CD14-positive monocyte (primary cell): ENCODE results near the gene ZNF582. TPM values are rescaled to one million over a fixed set of nuclear protein-coding genes. Genes with fewer than 3 reads are reported as not detected.
A peak's percentile ranks its signal among the peaks of the same experiment; 100 is the strongest.

Experiments
- DNase-seq, 3 donors: peaks; one replicate each; pipeline ENCODE4 v3.0.0-alpha.2; 2011 to 2022
- H2AFZ ChIP-seq: 2 replicates; pipeline ENCODE4 v1.6.0; 2012; ENCODE audit warnings: mild to moderate bottlenecking, low read depth, low read length, inconsistent platforms; ENCODE audit not compliant: insufficient read depth, poor library complexity, severe bottlenecking
- H3K27ac ChIP-seq, 2 donors: 1 replicate in 1 of 2; 2 replicates in 1 of 2; pipeline ENCODE4 v1.5.1; 2012 to 2013; ENCODE audit warnings: low read length in 2 of 2, control low read depth in 1 of 2, inconsistent platforms in 1 of 2, low read depth in 1 of 2, mild to moderate bottlenecking in 1 of 2
- H3K27me3 ChIP-seq, 2 donors: one replicate each; pipeline versions ENCODE4 v1.6.0 to v1.6.1; 2011 to 2013; ENCODE audit warnings: low read length in 2 of 2; ENCODE audit not compliant: control insufficient read depth in 2 of 2, insufficient read depth in 2 of 2
- H3K36me3 ChIP-seq, 2 donors: replicated peaks in 1 of 2; 1 replicate in 1 of 2; 2 replicates in 1 of 2; pipeline versions ENCODE4 v1.5.1 to v1.6.1; 2012 to 2013; ENCODE audit warnings: low read length in 2 of 2, control low read depth in 1 of 2, inconsistent platforms in 1 of 2, mild to moderate bottlenecking in 1 of 2; ENCODE audit not compliant: insufficient read depth in 2 of 2, control insufficient read depth in 1 of 2
- H3K4me1 ChIP-seq, 2 donors: 1 replicate in 1 of 2; 2 replicates in 1 of 2; pipeline versions ENCODE4 v1.5.1 to v1.6.1; 2012 to 2013; ENCODE audit warnings: low read length in 2 of 2, control low read depth in 1 of 2, inconsistent platforms in 1 of 2, mild to moderate bottlenecking in 1 of 2, moderate library complexity in 1 of 2; ENCODE audit not compliant: insufficient read depth in 2 of 2, control insufficient read depth in 1 of 2
- H3K4me2 ChIP-seq: replicated peaks from 2 replicates; pipeline ENCODE3; 2012; ENCODE audit warnings: low read length, moderate library complexity, mild to moderate bottlenecking; ENCODE audit not compliant: poor library complexity, severe bottlenecking; ENCODE audit errors: extremely low read depth
- H3K4me3 ChIP-seq, 3 experiments: fragments of 200-600 bp in 1 of 3; sonication (generic) in 1 of 3; replicated peaks in 1 of 3; 1 replicate in 2 of 3; 2 replicates in 1 of 3; pipeline ENCODE4 v1.5.1; 2011 to 2013; ENCODE audit warnings: low read length in 3 of 3, mild to moderate bottlenecking in 3 of 3, control low read depth in 2 of 3, low read depth in 2 of 3, inconsistent platforms in 1 of 3, moderate library complexity in 1 of 3
- H3K79me2 ChIP-seq: 2 replicates; pipeline ENCODE4 v1.6.0; 2012; ENCODE audit warnings: mild to moderate bottlenecking, control low read depth, inconsistent platforms, low read length, moderate library complexity; ENCODE audit not compliant: insufficient read depth
- H3K9ac ChIP-seq: 2 replicates; pipeline ENCODE4 v1.6.0; 2017; ENCODE audit warnings: low read length, mild to moderate bottlenecking; ENCODE audit not compliant: insufficient read depth, poor library complexity, severe bottlenecking
- H3K9me3 ChIP-seq, 2 donors: replicated peaks in 1 of 2; 1 replicate in 1 of 2; 2 replicates in 1 of 2; pipeline versions ENCODE4 v1.5.1 to v1.6.1; 2012 to 2013; ENCODE audit warnings: low read length in 2 of 2, control low read depth in 1 of 2; ENCODE audit not compliant: control insufficient read depth in 1 of 2, insufficient read depth in 1 of 2
- H4K20me1 ChIP-seq: 2 replicates; pipeline ENCODE4 v1.6.0; 2012; ENCODE audit warnings: mild to moderate bottlenecking, low read length, control low read depth, moderate library complexity; ENCODE audit not compliant: insufficient read depth
- H3K27ac Mint-ChIP-seq, 7 donors: one replicate each; pipeline ENCODE4 v1.8.0; 2020; ENCODE audit warnings: mild to moderate bottlenecking in 7 of 7, mixed read lengths in 7 of 7, moderate library complexity in 6 of 7, inconsistent platforms in 2 of 7
- H3K27me3 Mint-ChIP-seq, 3 donors: one replicate each; pipeline ENCODE4 v1.8.0; 2021 to 2022; ENCODE audit warnings: low read depth in 3 of 3, mild to moderate bottlenecking in 3 of 3, mixed read lengths in 3 of 3, moderate library complexity in 3 of 3, inconsistent platforms in 1 of 3
- H3K36me3 Mint-ChIP-seq, 2 donors: one replicate each; pipeline ENCODE4 v1.8.0; 2020; ENCODE audit warnings: mixed read lengths in 2 of 2, inconsistent platforms in 1 of 2, mild to moderate bottlenecking in 1 of 2
- H3K4me1 Mint-ChIP-seq: one replicate; pipeline ENCODE4 v1.8.0; 2020; ENCODE audit warnings: mild to moderate bottlenecking, mixed read lengths
- H3K4me3 Mint-ChIP-seq, 2 donors: one replicate each; pipeline ENCODE4 v1.8.0; 2020; ENCODE audit warnings: mild to moderate bottlenecking in 2 of 2, mixed read lengths in 2 of 2, moderate library complexity in 1 of 2
- H3K9me3 Mint-ChIP-seq, 7 donors: one replicate each; pipeline ENCODE4 v1.8.0; 2020 to 2022; ENCODE audit warnings: mixed read lengths in 7 of 7, mild to moderate bottlenecking in 6 of 7, moderate library complexity in 6 of 7, inconsistent platforms in 2 of 7
- WGBS: methylation state at CpG from one replicate; pipeline ENCODE4 v1.1.5; 2013; ENCODE audit warnings: missing lambda C conversion rate; ENCODE audit not compliant: insufficient coverage; 5-methylcytosine and 5-hydroxymethylcytosine counted together
- intact Hi-C, 2 donors: fragments of 100-400 bp; cut with micrococcal nuclease; formaldehyde crosslinking; loops; one replicate each; pipeline versions ENCODE4 v1.15.0 to v1.15.1; 2023
- polyA plus RNA-seq, 3 donors: library from polyadenylated mRNA; depleted of rRNA in 1 of 3; unstranded in 2 of 3; stranded (reverse) in 1 of 3; fragments of 300-500 nt in 2 of 3; fragments of >200 nt in 1 of 3; fragmentation: Illumina TruSeq in 2 of 3; gene quantifications; 1 replicate in 2 of 3; 2 replicates in 1 of 3; pipeline ENCODE4 v1.2.3, GENCODE V29; 2012 to 2021
- TF ChIP-seq, protein P1 (sequence below): fragments of 200-600 bp; IDR thresholded peaks from one replicate; pipeline ENCODE4 v1.8.0; 2022; ENCODE audit warnings: antibody characterized with exemption, mild to moderate bottlenecking

The ZNF582 gene
- polyA plus RNA-seq, 3 donors, result 1.4 to 4.9 (median 1.6) TPM

DNA sequence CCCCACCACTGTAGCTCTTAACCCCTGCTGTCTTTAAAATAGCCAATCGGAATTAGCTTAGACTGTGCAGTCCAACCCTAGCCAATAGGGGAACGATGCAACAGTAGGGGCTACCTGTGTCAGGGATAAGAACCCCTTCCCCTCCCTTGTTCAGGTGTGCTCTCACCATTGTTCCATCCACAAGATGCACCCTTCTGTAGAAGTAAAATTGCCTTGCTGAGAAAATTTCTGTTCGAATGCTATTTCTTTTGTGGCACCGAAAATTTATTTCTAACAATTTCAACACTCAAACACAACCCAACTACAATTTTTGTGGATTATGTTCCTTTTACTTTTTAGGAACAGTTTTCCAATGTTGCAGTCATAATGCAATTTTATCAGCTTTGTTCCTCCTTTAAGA lies 7.2 kb upstream of the ZNF582 start:
- no peak overlapping the region for H3K27ac Mint-ChIP-seq
- peaks cover 0 to 6% of the 10 kb centered on the region in 2 donors for H3K36me3 ChIP-seq
- no peaks in the 10 kb centered on the region for H4K20me1 ChIP-seq
- peaks cover 0 to 5% (median 0%) of the 10 kb centered on the region in 3 donors for H3K27me3 Mint-ChIP-seq
- H3K4me3 ChIP-seq, result peak overlapping the region in 1 of 3 experiments; percentile 25
- no peak overlapping the region for H2AFZ ChIP-seq
- H3K4me2 ChIP-seq, result no peak overlapping the region
- TF ChIP-seq, protein P1, sequence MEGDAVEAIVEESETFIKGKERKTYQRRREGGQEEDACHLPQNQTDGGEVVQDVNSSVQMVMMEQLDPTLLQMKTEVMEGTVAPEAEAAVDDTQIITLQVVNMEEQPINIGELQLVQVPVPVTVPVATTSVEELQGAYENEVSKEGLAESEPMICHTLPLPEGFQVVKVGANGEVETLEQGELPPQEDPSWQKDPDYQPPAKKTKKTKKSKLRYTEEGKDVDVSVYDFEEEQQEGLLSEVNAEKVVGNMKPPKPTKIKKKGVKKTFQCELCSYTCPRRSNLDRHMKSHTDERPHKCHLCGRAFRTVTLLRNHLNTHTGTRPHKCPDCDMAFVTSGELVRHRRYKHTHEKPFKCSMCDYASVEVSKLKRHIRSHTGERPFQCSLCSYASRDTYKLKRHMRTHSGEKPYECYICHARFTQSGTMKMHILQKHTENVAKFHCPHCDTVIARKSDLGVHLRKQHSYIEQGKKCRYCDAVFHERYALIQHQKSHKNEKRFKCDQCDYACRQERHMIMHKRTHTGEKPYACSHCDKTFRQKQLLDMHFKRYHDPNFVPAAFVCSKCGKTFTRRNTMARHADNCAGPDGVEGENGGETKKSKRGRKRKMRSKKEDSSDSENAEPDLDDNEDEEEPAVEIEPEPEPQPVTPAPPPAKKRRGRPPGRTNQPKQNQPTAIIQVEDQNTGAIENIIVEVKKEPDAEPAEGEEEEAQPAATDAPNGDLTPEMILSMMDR, result no peak
- intact Hi-C loops, result loop anchor here (10.0 kb wide), 3 partner anchors 134 to 1784 kb away; partner anchors contain the start of genes ZNF470 (in 2 of the 2), ZFP28 (in 1 of the 2) and ZNF274 (in 1 of the 2)
- H3K27ac ChIP-seq, result no peak overlapping the region
- H3K4me3 Mint-ChIP-seq, result no peak overlapping the region
- H3K9me3 Mint-ChIP-seq, result peaks cover 43 to 92% (median 81%) of the 10 kb centered on the region in 7 donors
- peaks cover 7 to 17% of the 10 kb centered on the region in 2 donors for H3K36me3 Mint-ChIP-seq
- 100% methylated on average over 1 of the region's 4 CpGs for WGBS
- no peak for DNase-seq
- peaks cover 9% of the 10 kb centered on the region for H3K79me2 ChIP-seq
- no peak overlapping the region for H3K9ac ChIP-seq
- H3K9me3 ChIP-seq, result peaks cover 62 to 73% of the 10 kb centered on the region in 2 donors
- peaks cover 15 to 18% of the 10 kb centered on the region in 2 donors for H3K4me1 ChIP-seq
- no peaks in the 10 kb centered on the region for H3K27me3 ChIP-seq
- peaks cover 19% of the 10 kb centered on the region for H3K4me1 Mint-ChIP-seq

DNA sequence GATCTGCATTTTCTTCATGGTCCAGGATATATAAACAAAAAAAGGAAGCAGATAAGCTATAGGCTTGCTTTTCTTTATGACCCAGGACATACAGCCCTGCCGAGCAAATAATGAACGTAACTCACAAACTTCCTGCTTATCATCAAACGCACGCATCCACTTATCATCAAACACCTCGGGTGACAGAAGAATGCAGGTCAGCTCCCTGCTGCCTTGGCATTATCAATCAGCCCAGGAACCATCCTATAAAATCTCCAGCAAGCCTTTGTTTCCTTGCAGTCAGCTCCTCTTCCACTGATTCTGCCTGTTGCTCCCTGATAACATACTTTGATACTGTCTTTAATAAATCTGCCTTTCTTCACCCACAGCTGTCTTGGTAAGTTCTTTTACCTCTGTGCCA lies 5.5 kb upstream of the ZNF582 start:
- 100% methylated on average over 5 of the region's 5 CpGs for WGBS
- Mint-ChIP-seq H3K36me3 (peaks cover 7 to 17% of the 10 kb centered on the region in 2 donors), H3K27ac (no peak overlapping the region), H3K4me1 (peaks cover 11% of the 10 kb centered on the region), H3K4me3 (no peak overlapping the region), H3K9me3 (peaks cover 46 to 95% (median 88%) of the 10 kb centered on the region in 7 donors), H3K27me3 (peaks cover 0 to 3% (median 0%) of the 10 kb centered on the region in 3 donors)
- intact Hi-C loops, result no loop called here
- Histone ChIP-seq H3K4me3 (no peak overlapping the region), H3K9me3 (peaks cover 64 to 79% of the 10 kb centered on the region in 2 donors), H3K79me2 (no peaks in the 10 kb centered on the region), H3K27me3 (no peaks in the 10 kb centered on the region), H3K4me2 (no peak overlapping the region), H2AFZ (no peak overlapping the region), H3K36me3 (peaks cover 0 to 6% of the 10 kb centered on the region in 2 donors), H3K27ac (no peak overlapping the region), H3K9ac (no peak overlapping the region), H4K20me1 (no peaks in the 10 kb centered on the region), H3K4me1 (peaks cover 9 to 10% of the 10 kb centered on the region in 2 donors)
- TF ChIP-seq, protein P1, result no peak
- no peak for DNase-seq
